SK-N-SH treated with all-trans-retinoic acid at 6 μM for 48 hours (cell line): Measurements from ENCODE around the gene ARF1.

Experiments
- ATAC-seq: fragments of 200-7000 bp; cut with Tn5 transposase; 3 replicates; pipeline ENCODE4 v1.9.1; 2020; ENCODE audit warnings: mild to moderate bottlenecking, moderate library complexity
- ARNTL ChIP-seq: fragments of 450-650 bp; formaldehyde crosslinking; IDR thresholded peaks from 2 replicates; pipeline ENCODE4 v1.5.0; 2020; ENCODE audit warnings: low read depth, mild to moderate bottlenecking, moderate library complexity, borderline replicate concordance
- BACH2 ChIP-seq: fragments of 250-450 bp; sonication (Bioruptor Pico); IDR thresholded peaks from 2 replicates; pipeline ENCODE4 v1.9.0; 2021; ENCODE audit warnings: mild to moderate bottlenecking, borderline replicate concordance
- CREB5 ChIP-seq: fragments of 250-450 bp; sonication (Bioruptor Pico); IDR thresholded peaks from 2 replicates; pipeline ENCODE4 v1.5.1; 2020; ENCODE audit warnings: low read depth, mild to moderate bottlenecking, moderate library complexity
- CSDC2 ChIP-seq: fragments of 250-450 bp; sonication (Bioruptor Pico); IDR thresholded peaks from 2 replicates; pipeline ENCODE4 v1.5.0; 2020; ENCODE audit warnings: mild to moderate bottlenecking, moderate library complexity
- CSRNP3 ChIP-seq: fragments of 250-450 bp; sonication (Bioruptor Pico); IDR thresholded peaks from 2 replicates; pipeline ENCODE4 v1.5.1; 2021; ENCODE audit warnings: mild to moderate bottlenecking, moderate library complexity
- ESRRG ChIP-seq: fragments of 250-450 bp; sonication (Bioruptor Pico); IDR thresholded peaks from 2 replicates; pipeline ENCODE4 v1.6.1; 2021; ENCODE audit warnings: mild to moderate bottlenecking
- GLIS3 ChIP-seq: fragments of 250-450 bp; sonication (Bioruptor Pico); IDR thresholded peaks from 2 replicates; pipeline ENCODE4 v1.5.0; 2020; ENCODE audit warnings: mild to moderate bottlenecking, moderate library complexity
- ISL1 ChIP-seq: fragments of 250-450 bp; sonication (Bioruptor Pico); IDR thresholded peaks from 2 replicates; pipeline ENCODE4 v2.1.2; 2022; ENCODE audit warnings: mild to moderate bottlenecking, moderate library complexity
- POU6F1 ChIP-seq: fragments of 250-450 bp; sonication (Bioruptor Pico); IDR thresholded peaks from 2 replicates; pipeline ENCODE4 v1.8.0; 2021; ENCODE audit warnings: low read depth, mild to moderate bottlenecking, moderate library complexity, borderline replicate concordance
- PPARA ChIP-seq: fragments of 250-450 bp; sonication (Bioruptor Pico); IDR thresholded peaks from 2 replicates; pipeline ENCODE4 v1.5.0; 2020; ENCODE audit warnings: mild to moderate bottlenecking, borderline replicate concordance
- RARB ChIP-seq: fragments of 250-450 bp; sonication (Bioruptor Pico); IDR thresholded peaks from 2 replicates; pipeline ENCODE4 v1.8.0; 2021; ENCODE audit warnings: mild to moderate bottlenecking, moderate library complexity
- SNAI2 ChIP-seq: fragments of 250-450 bp; sonication (Bioruptor Pico); IDR thresholded peaks from 2 replicates; pipeline ENCODE4 v1.5.0; 2020; ENCODE audit warnings: mild to moderate bottlenecking, moderate library complexity
- TCF4 ChIP-seq: fragments of 250-450 bp; sonication (Bioruptor Pico); IDR thresholded peaks from 2 replicates; pipeline ENCODE4 v1.8.0; 2021; ENCODE audit warnings: mild to moderate bottlenecking, moderate library complexity, borderline replicate concordance
- TOX ChIP-seq: fragments of 250-450 bp; sonication (Bioruptor Pico); IDR thresholded peaks from 2 replicates; pipeline ENCODE4 v1.8.0; 2021; ENCODE audit warnings: mild to moderate bottlenecking, moderate library complexity, borderline replicate concordance
- TSHZ2 ChIP-seq: fragments of 250-450 bp; sonication (Bioruptor Pico); IDR thresholded peaks from 2 replicates; pipeline ENCODE4 v1.5.0; 2020; ENCODE audit warnings: mild to moderate bottlenecking, moderate library complexity
- ZC3H10 ChIP-seq: fragments of 250-450 bp; sonication (Bioruptor Pico); IDR thresholded peaks from 2 replicates; pipeline ENCODE4 v1.5.1; 2021; ENCODE audit warnings: mild to moderate bottlenecking, moderate library complexity
- ZFP3 ChIP-seq: fragments of 250-450 bp; sonication (Bioruptor Pico); IDR thresholded peaks from 2 replicates; pipeline ENCODE4 v1.5.0; 2020; ENCODE audit warnings: mild to moderate bottlenecking, moderate library complexity
- ZFP30 ChIP-seq: fragments of 450-650 bp; formaldehyde crosslinking; IDR thresholded peaks from 2 replicates; pipeline ENCODE4 v1.5.0; 2022; ENCODE audit warnings: mild to moderate bottlenecking, moderate library complexity
- ZNF565 ChIP-seq: fragments of 450-650 bp; formaldehyde crosslinking; conservative IDR thresholded peaks from 2 replicates; pipeline ENCODE4 v1.5.0; 2020; ENCODE audit warnings: low read depth, mild to moderate bottlenecking, moderate library complexity
- ZNF70 ChIP-seq: fragments of 450-650 bp; formaldehyde crosslinking; IDR thresholded peaks from 2 replicates; pipeline ENCODE4 v1.5.0; 2020; ENCODE audit warnings: mild to moderate bottlenecking, moderate library complexity
- ZNF8 ChIP-seq: fragments of 450-650 bp; formaldehyde crosslinking; IDR thresholded peaks from 2 replicates; pipeline ENCODE4 v1.5.0; 2020; ENCODE audit warnings: mild to moderate bottlenecking, moderate library complexity

Gene ARF1

GRCh38 chr1:228095161-228095560, 12.7 kb downstream of the ARF1 start (continued):
- no peak for TF ChIP-seq RARB (CRISPR knock-in tag)
- no peak for TF ChIP-seq PPARA (CRISPR knock-in tag)
- no peak for TF ChIP-seq ESRRG (CRISPR knock-in tag)
- no peak for TF ChIP-seq POU6F1 (CRISPR knock-in tag)
- no peak for TF ChIP-seq ARNTL
- TF ChIP-seq GLIS3 (CRISPR knock-in tag), result no peak

GRCh38 chr1:228095938-228096337, 13.4 kb downstream of the ARF1 start:
- ATAC-seq, result no peak
- TF ChIP-seq ARNTL (no peak), ZC3H10 (CRISPR knock-in tag) (no peak), ZFP3 (no peak), CREB5 (CRISPR knock-in tag) (no peak), ZNF70 (CRISPR knock-in tag) (no peak), CSDC2 (CRISPR knock-in tag) (no peak), CSRNP3 (CRISPR knock-in tag) (no peak), POU6F1 (CRISPR knock-in tag) (no peak), TOX (CRISPR knock-in tag) (no peak)

- TF ChIP-seq BACH2 (no peak), ESRRG (CRISPR knock-in tag) (no peak), CSDC2 (CRISPR knock-in tag) (no peak), GLIS3 (CRISPR knock-in tag) (no peak)
Measured at GRCh38 chr1:228096416-228097332, 14.2 kb downstream of the ARF1 start.

GRCh38 chr1:228097333-228098081, 15.0 kb downstream of the ARF1 start:
- no peak for ATAC-seq
- TF ChIP-seq ZNF565 (CRISPR knock-in tag), result no peak
- no peak for TF ChIP-seq ZC3H10 (CRISPR knock-in tag)
- no peak for TF ChIP-seq ZNF8 (CRISPR knock-in tag)
- no peak for TF ChIP-seq GLIS3 (CRISPR knock-in tag)
- no peak for TF ChIP-seq ISL1 (CRISPR knock-in tag)
- no peak for TF ChIP-seq CSRNP3 (CRISPR knock-in tag)
- TF ChIP-seq TSHZ2 (CRISPR knock-in tag), result no peak
- TF ChIP-seq SNAI2 (CRISPR knock-in tag), result no peak
- TF ChIP-seq CREB5 (CRISPR knock-in tag), result no peak
- TF ChIP-seq ZFP30 (CRISPR knock-in tag), result no peak
- no peak for TF ChIP-seq TOX (CRISPR knock-in tag)
- no peak for TF ChIP-seq TCF4 (CRISPR knock-in tag)

More at GRCh38 chr1:228096416-228097332, 14.2 kb downstream of the ARF1 start:
- no peak for ATAC-seq
